NCI-H2081 treated with DMSO at 0.1 percent for 48 hours (cell line): ENCODE data around the gene VWA2.

Experiments
- DNase-seq: peaks from one replicate; lab custom pipeline; 2025; lab: John Stamatoyannopoulos, UW

Gene VWA2

DNA sequence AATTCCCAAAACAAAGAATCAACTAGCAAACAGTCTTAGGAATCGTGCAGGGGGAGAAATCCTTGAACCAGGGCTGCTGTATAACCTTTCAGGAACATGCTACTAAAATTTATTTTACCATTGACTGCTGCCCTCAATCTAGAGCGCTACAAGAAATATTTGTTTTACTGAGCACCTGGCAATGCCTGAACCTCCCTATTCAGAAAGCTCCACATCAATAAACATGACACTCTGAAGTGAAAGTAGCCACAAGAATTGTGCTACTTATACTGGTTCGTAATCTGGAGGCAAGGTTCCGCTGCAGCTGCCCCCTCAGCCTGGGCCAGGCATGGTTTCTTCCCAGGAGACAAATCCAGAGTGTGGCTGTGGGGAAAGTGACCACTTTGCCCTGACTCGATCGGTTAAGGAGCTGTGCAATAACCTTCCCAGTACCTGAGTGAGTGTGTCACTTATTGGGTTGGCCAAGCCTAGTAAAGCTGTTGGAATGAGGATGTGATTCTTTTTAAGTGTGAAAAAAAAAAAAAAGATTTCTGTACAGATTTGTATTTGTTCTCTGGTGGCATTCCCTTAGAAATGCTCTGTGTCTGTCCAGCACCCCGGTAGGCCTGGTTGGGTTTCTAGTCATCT lies 7.7 kb downstream of the VWA2 start:
- DNase-seq: no peak

DNA sequence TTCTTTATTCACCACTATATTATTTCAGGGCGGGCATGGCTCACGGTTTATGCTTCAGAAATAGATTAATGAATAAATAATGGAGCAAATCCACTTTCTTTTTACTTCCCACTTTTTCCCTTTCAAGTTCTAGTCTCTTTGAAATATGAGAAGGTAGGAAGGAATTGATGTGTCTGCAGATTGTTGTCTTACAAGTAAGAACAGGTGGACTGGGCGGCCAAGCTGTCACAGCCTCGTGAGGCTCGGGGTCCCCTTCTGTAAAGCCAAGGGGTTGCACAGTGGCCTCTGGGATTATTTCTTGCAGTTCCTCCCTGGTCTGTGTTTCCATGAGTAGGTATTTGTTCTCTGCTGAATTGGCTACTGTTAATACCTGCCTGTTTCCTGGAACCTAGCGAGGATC lies 11.2 kb downstream of the VWA2 start:
- no peak for DNase-seq

DNA sequence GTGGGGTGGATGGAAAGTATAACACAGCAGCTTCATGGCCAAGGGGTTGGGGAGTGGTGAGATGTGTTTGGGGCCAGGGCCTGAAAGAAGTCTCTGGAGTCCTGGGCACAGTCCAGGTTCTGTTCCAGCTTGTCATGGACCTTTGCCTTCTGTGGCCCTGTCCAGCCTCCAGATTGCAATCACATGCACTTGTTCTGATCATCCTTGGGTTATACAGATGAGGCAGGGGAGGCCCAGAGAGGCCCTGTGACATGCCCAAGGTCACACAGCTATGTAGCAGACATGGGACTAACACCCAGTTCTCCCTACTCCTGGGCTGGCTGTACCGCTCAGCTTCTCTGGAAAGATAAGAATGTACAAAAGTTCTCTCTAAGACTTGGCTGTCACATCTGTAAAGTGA lies 11.7 kb downstream of the VWA2 start:
- DNase-seq: no peak

GRCh38 chr10:114252092-114252491 lies 13.0 kb downstream of the VWA2 start:
- no peak for DNase-seq

GRCh38 chr10:114252883-114253282 lies 13.8 kb downstream of the VWA2 start:
- DNase-seq: no peak

- no peak for DNase-seq
Measured at GRCh38 chr10:114255227-114255626, 16.2 kb downstream of the VWA2 start.

DNA sequence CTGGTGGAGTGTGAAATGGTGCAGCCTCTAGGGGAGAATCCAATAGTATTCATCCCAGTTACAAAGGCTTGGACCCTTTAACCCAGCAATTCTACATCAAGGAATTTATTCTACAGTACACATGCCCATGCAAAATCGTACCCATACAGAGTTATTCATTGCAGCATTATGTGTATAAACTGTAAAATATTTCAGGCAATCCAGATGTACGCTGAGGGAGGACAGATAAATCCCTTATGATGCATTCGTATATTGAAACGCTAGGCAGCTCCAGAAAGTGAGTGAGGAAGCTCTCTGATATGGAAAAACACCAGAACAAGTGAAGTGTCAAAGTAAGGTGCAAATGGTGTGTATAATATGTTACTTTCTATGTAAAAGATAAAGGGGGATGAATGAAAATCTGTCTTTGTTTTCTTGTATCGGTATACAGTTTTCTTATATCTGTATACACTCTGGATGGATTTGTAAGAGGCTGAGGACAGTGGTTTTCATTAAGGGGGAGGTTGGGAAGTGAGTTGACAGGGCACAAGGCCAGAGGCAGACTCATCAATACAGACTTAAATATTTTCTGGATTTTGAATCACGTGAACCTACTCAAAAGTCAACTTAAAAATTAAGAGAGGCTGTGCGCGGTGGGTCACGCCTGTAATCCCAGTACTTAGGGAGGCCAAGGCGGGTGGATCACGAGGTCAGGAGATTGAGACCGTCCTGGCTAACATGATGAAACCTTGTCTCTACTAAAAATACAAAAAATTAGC lies 17.1 kb downstream of the VWA2 start:
- no peak for DNase-seq

DNA sequence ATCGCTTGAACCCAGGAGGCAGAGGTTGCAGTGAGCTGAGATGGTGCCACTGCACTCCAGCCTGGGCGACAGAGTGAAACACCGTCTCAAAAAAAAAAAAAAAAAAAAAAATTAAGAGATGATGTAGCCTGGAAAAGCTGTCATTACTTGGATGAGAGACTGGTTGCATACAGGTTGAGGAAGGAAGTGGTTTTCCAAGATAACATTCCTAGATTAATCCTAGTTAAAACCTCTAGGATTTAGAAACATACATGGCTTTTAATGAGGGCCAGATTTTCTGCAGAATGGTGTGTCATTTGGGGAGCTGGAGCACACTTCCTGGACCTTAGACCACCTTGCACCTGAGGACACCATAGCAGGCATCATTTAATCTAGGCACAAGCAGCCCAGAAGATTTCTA lies 17.8 kb downstream of the VWA2 start:
- DNase-seq: no peak

DNA sequence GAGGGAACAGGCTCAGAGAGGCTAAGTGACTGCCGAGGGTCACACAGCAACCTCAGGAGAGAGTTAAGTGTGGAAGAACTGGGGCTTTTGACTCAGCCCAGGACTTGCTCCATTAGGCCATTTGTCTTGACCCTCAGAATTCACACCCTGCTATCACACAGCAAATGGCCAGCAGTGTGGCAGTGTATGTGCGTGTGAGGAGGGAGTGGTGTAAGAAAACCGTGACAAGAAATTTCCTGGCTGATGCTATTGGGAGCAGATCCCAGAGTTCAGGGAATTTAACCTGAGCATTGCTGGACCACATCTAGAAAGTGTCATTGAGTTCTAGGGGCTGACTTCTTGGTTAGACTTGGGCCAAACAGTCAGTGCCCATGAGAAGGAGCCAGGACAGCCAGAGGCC lies 18.4 kb downstream of the VWA2 start:
- no peak for DNase-seq

DNA sequence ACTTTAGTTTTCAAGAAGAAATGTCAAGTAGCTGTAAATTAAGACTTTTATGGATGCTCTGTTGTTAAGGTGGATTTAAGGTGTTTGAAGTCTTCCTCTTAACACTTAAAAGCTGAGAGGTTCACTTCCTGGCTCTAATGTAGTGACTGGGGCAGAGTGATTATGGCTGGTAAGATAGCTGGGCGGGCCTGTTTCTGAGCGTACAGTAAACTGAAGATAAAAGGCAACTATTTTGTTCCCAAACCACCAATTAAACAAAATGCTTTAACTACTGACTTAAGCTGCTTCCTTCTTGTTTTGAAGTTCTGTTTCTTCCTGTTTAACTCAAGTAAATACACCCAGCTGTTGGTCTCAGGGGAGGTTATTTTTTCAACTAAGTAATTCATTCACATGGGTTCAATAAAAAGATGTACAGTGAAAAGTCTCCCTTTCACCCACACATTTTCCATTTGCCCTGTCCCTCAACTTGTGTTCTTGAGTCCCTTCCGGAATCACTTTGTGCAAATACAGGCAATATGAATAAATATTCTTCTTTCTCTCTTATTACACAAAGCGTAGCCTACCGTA lies 19.3 kb downstream of the VWA2 start:
- DNase-seq: no peak

- DNase-seq: no peak
Measured at GRCh38 chr10:114259824-114260223, 20.8 kb downstream of the VWA2 start.

DNA sequence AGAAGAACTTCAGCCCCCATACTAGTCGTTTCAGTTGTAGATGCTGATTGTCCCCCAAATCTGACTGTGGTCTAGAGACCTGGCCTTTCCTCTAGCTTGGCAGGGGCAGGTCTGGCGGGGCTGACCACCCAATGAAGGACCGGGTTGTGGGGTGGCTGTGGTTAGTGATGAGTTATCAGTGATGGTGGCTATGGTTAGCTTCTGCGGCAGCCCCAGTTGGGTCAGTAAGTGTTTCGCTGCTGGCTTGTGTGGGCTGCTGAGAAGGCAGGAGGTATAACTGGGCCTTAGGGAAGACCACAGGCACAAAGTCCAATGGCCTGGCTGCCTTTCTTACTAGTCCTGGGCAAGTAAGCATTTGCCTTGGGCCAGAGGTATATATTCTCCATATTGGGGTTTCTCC lies 21.3 kb downstream of the VWA2 start:
- DNase-seq: no peak

GRCh38 chr10:114261076-114261475 lies 22.0 kb downstream of the VWA2 start:
- no peak for DNase-seq

GRCh38 chr10:114262496-114262895 lies 23.4 kb downstream of the VWA2 start:
- no peak for DNase-seq

DNA sequence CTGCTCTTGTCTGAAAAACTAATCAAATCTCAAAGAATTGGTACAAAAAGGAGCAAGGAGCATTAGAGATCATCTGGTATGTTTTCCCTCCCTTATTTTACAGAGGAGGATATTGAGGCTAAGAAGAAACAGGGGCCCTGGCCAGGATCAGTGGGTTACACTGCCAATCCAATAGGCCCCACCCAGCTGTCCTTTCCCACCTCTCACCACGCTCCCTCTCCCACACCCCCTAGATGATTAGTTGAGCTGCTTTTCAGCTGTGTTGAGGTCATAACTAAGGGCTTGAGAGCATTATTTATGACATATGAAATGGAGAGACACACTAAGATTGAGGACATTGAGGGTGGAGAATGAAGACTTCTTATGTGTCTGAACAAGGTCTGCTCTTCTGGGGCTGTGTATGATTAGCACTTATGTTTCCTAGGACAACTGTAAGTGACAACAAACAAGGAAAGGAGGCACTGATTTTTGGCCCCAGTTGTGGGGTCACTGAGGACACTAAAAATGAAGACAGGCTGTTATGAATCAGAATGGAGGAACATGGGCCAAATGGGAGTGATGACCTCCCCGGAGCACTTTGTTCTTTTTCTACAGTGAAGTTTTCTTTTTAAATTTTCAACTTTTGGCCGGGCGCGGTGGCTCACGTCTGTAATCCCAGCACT lies 26.5 kb downstream of the VWA2 start:
- no peak for DNase-seq

- peak; percentile 58 for DNase-seq
Measured at GRCh38 chr10:114266521-114266920, 27.5 kb downstream of the VWA2 start.

- no peak for DNase-seq
Measured at GRCh38 chr10:114271075-114271778, 32.2 kb downstream of the VWA2 start.

GRCh38 chr10:114271779-114272167 lies 32.7 kb downstream of the VWA2 start:
- no peak for DNase-seq

GRCh38 chr10:114272696-114273095 lies 33.6 kb downstream of the VWA2 start:
- no peak for DNase-seq

- DNase-seq: no peak
Measured at GRCh38 chr10:114273910-114274309, 34.9 kb downstream of the VWA2 start.

GRCh38 chr10:114274616-114275453 lies 35.8 kb downstream of the VWA2 start:
- no peak for DNase-seq
